Measurements from ENCODE around the gene VAV1. TPM values are rescaled to one million over a fixed set of nuclear protein-coding genes. Genes with fewer than 3 reads are reported as not detected.
A peak's percentile ranks its signal among the peaks of the same experiment; 100 is the strongest.

Gene VAV1
- total RNA-seq, 1 donor: 0.36 TPM

DNA sequence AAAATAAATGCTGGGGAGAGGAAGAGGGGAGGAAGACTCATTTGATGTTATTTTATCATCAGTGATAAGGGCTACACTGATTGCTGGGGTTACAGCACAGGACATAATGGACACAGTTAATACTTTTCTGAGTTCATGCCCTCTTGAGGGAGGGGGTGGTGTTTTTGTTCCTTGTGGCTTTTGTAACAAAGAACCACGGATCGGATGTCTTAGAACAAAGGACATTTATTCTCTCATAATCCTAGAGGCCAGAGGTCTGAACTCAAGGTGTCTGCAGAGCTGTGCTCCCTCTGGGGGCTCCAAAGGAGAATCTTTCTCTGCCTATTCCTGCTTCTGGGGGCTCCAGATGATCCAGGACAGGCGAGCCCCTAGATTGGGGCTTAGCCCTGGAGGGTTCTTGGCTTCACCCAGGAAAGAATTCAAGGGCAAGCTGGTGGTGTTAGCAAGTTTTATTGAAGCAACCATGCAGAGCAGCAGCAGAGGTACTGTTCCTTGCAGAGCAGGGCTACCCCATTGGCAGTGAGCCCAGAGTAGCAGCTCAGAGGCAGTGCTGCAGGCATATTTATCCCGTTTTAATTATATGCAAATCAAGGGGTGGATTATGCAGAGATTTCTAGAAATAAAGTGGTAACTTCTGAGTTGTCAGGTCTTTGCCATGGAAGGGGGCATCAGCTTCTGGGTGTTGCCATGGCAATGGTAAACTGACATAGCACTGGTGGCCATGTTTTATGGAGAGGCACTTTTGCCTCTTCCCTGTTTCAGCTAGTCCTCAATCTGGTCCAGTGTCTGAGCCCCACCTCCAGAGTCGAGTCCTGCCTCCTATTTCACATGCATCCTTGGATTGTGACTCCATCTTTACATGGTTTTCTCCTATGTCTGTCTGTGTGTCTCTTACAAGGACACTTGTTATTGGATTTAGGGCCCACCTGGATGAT, 18.0 kb downstream of the VAV1 start:
- H2AFZ ChIP-seq (ENCODE audit: low read length): no peak overlapping the region
- no peak overlapping the region for H3K4me3 ChIP-seq (ENCODE audit: insufficient read depth, low read length)
- no peaks in the 10 kb centered on the region for H3K79me2 ChIP-seq (ENCODE audit: insufficient read depth, low read length)
- no peaks in the 10 kb centered on the region for H4K20me1 ChIP-seq (ENCODE audit: insufficient read depth, low read length)
- TF ChIP-seq CTCF (IDR thresholded peaks at IDR 0.05; ENCODE audit: extremely low read depth, low read depth, low read length): no peak
- no peaks in the 10 kb centered on the region for H3K36me3 ChIP-seq (ENCODE audit: insufficient read depth, low read length)
- no peaks in the 10 kb centered on the region for H3K27me3 ChIP-seq (ENCODE audit: insufficient read depth, low read length)
- peak; percentile 37 for DNase-seq (ENCODE audit: insufficient read length, low spot score, missing footprints)
- H3K9me3 ChIP-seq (ENCODE audit: low read depth, low read length): no peaks in the 10 kb centered on the region
- no peak overlapping the region for H3K27ac ChIP-seq (ENCODE audit: low read depth, low read length)
- no peak overlapping the region for H3K4me2 ChIP-seq (ENCODE audit: insufficient read depth, low read length)
- H3K4me1 ChIP-seq (ENCODE audit: insufficient read depth, low read length): no peaks in the 10 kb centered on the region

DNA sequence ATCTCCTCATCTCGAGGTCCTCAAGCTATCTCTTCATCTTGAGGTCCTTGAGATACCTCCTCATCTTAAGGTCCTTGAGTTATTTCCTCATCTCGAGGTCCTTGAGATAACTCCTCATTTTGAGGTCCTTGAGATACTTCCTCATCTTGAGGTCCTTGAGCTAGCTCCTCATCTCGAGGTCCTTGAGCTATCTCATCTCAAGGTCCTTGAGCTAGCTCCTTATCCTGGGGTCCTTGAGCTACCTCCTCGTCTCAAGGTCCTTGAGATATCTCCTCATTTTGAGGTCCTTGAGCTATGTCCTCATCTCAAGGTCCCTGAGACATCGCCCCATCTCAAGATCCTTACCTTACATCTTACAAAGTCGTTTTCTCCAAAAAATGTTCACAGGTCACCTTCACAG, 18.7 kb downstream of the VAV1 start:
- TF ChIP-seq CTCF (IDR thresholded peaks at IDR 0.05; ENCODE audit: extremely low read depth, low read depth, low read length): no peak
- no peak overlapping the region for H2AFZ ChIP-seq (ENCODE audit: low read length)
- no peak overlapping the region for H3K4me3 ChIP-seq (ENCODE audit: insufficient read depth, low read length)
- H3K9me3 ChIP-seq (ENCODE audit: low read depth, low read length): no peaks in the 10 kb centered on the region
- H3K4me2 ChIP-seq (ENCODE audit: insufficient read depth, low read length): no peak overlapping the region
- no peak for DNase-seq (ENCODE audit: insufficient read length, low spot score, missing footprints)
- no peaks in the 10 kb centered on the region for H4K20me1 ChIP-seq (ENCODE audit: insufficient read depth, low read length)
- H3K79me2 ChIP-seq (ENCODE audit: insufficient read depth, low read length): no peaks in the 10 kb centered on the region
- no peaks in the 10 kb centered on the region for H3K27me3 ChIP-seq (ENCODE audit: insufficient read depth, low read length)
- no peaks in the 10 kb centered on the region for H3K4me1 ChIP-seq (ENCODE audit: insufficient read depth, low read length)
- no peaks in the 10 kb centered on the region for H3K36me3 ChIP-seq (ENCODE audit: insufficient read depth, low read length)
- H3K27ac ChIP-seq (ENCODE audit: low read depth, low read length): no peak overlapping the region

DNA sequence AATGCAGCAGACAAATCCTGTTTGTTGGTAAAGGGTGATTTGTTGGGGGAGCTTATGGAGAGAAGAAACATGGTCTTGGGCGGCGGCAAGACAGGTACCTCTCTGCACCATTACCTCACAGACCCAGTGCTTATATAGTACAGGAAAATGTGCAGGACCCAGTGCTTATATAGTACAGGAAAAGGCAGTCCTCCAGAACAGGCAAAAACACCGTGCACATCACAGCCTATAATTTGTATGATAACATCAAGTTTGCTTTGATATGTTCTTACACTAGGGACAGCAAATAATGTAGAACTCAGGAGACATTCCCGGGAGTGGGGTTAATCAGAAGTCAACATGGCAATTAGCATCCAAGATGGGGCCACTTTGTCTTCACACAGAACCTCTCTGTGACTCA, 20.9 kb downstream of the VAV1 start:
- no peak overlapping the region for H3K27ac ChIP-seq (ENCODE audit: low read depth, low read length)
- no peaks in the 10 kb centered on the region for H3K27me3 ChIP-seq (ENCODE audit: insufficient read depth, low read length)
- no peaks in the 10 kb centered on the region for H4K20me1 ChIP-seq (ENCODE audit: insufficient read depth, low read length)
- no peak overlapping the region for H2AFZ ChIP-seq (ENCODE audit: low read length)
- no peak overlapping the region for H3K4me2 ChIP-seq (ENCODE audit: insufficient read depth, low read length)
- no peaks in the 10 kb centered on the region for H3K4me1 ChIP-seq (ENCODE audit: insufficient read depth, low read length)
- no peak for TF ChIP-seq CTCF (IDR thresholded peaks at IDR 0.05; ENCODE audit: extremely low read depth, low read depth, low read length)
- no peak overlapping the region for H3K4me3 ChIP-seq (ENCODE audit: insufficient read depth, low read length)
- H3K9me3 ChIP-seq (ENCODE audit: low read depth, low read length): no peaks in the 10 kb centered on the region
- no peaks in the 10 kb centered on the region for H3K36me3 ChIP-seq (ENCODE audit: insufficient read depth, low read length)
- H3K79me2 ChIP-seq (ENCODE audit: insufficient read depth, low read length): no peaks in the 10 kb centered on the region
- no peak for DNase-seq (ENCODE audit: insufficient read length, low spot score, missing footprints)

- TF ChIP-seq CTCF (IDR thresholded peaks at IDR 0.05; ENCODE audit: extremely low read depth, low read depth, low read length): no peak
- Histone ChIP-seq H3K4me2 (ENCODE audit: insufficient read depth, low read length) (no peak overlapping the region), H3K27me3 (ENCODE audit: insufficient read depth, low read length) (no peaks in the 10 kb centered on the region), H3K9me3 (ENCODE audit: low read depth, low read length) (no peaks in the 10 kb centered on the region), H3K36me3 (ENCODE audit: insufficient read depth, low read length) (no peaks in the 10 kb centered on the region), H2AFZ (ENCODE audit: low read length) (no peak overlapping the region), H3K4me1 (ENCODE audit: insufficient read depth, low read length) (no peaks in the 10 kb centered on the region), H3K27ac (ENCODE audit: low read depth, low read length) (no peak overlapping the region), H3K79me2 (ENCODE audit: insufficient read depth, low read length) (no peaks in the 10 kb centered on the region), H4K20me1 (ENCODE audit: insufficient read depth, low read length) (no peaks in the 10 kb centered on the region), H3K4me3 (ENCODE audit: insufficient read depth, low read length) (no peak overlapping the region)
- no peak for DNase-seq (ENCODE audit: insufficient read length, low spot score, missing footprints)
Observed at GRCh38 chr19:6793973-6794372, 21.5 kb downstream of the VAV1 start.
